ENCODE measurements around the gene NCKAP1.

DNA sequence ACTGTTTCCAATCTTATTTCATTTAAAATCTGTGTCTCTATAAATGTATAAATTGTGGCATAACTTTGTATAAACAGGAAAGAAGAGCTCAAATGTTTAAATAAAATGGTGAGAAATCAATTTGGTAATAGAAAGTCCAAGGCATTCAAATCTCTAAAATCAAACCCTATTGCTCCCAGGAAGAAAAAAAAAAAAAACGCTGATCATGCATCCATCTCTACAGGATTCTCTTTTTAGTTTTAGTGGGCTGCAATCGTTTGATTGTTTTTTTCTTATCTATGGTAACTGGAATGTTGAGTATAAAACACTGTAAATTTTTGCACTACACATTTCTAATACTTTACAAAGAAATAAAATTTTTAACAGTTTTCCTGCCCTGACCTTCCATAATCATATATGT, 75.6 kb downstream of the NCKAP1 start:
- TF ChIP-seq, protein P1, sequence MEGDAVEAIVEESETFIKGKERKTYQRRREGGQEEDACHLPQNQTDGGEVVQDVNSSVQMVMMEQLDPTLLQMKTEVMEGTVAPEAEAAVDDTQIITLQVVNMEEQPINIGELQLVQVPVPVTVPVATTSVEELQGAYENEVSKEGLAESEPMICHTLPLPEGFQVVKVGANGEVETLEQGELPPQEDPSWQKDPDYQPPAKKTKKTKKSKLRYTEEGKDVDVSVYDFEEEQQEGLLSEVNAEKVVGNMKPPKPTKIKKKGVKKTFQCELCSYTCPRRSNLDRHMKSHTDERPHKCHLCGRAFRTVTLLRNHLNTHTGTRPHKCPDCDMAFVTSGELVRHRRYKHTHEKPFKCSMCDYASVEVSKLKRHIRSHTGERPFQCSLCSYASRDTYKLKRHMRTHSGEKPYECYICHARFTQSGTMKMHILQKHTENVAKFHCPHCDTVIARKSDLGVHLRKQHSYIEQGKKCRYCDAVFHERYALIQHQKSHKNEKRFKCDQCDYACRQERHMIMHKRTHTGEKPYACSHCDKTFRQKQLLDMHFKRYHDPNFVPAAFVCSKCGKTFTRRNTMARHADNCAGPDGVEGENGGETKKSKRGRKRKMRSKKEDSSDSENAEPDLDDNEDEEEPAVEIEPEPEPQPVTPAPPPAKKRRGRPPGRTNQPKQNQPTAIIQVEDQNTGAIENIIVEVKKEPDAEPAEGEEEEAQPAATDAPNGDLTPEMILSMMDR (IDR thresholded peaks at IDR 0.05) = no peak
- no peak for TF ChIP-seq POLR2A (IDR thresholded peaks at IDR 0.05)
